ENCODE results near the gene KIF1A. TPM values are rescaled to one million over a fixed set of nuclear protein-coding genes. Genes with fewer than 3 reads are reported as not detected.

Gene KIF1A
- total and polyA plus RNA-seq, 2 donors (not counting 3 experiments of a cell fraction or from before 2014, with no cell fraction given), result 0.11 to 0.64 TPM

GRCh38 chr2:240852671-240853314 lies 32.8 kb upstream of the KIF1A start:
- TF ChIP-seq FOS (IDR thresholded peaks at IDR 0.05; ENCODE audit: borderline replicate concordance, insufficient read depth, low read length) (no peak), MAX (IDR thresholded peaks at IDR 0.05; ENCODE audit: insufficient read depth, insufficient read length) (no peak), EZH2 (IDR thresholded peaks at IDR 0.05; ENCODE audit: borderline replicate concordance, low read depth, low read length, severe bottlenecking) (no peak), MYC (IDR thresholded peaks at IDR 0.05; ENCODE audit: low read depth, low read length) (no peak), POLR2A (IDR thresholded peaks at IDR 0.05; ENCODE audit: low read depth, low read length) (no peak), CTCF (IDR thresholded peaks at IDR 0.05; ENCODE audit: extremely low read depth in 1 of 2, insufficient read depth in 1 of 2, low read depth in 1 of 2, low read length in 2 of 2) (no peak), JUN (IDR thresholded peaks at IDR 0.05; ENCODE audit: borderline replicate concordance, insufficient read depth, insufficient read length, low read depth) (no peak), POLR2AphosphoS5 (IDR thresholded peaks at IDR 0.05; ENCODE audit: insufficient read depth, low read depth, low read length) (no peak), GATA2 (IDR thresholded peaks at IDR 0.05; ENCODE audit: insufficient read depth, insufficient read length, low read depth, low read length) (no peak)
- BruUV-seq (replicated peaks), result no TSS peak
- no peaks in the 10 kb centered on the region for H3K9me3 ChIP-seq (replicated peaks; ENCODE audit: control insufficient read depth, insufficient read depth, low read length)

More at GRCh38 chr2:240852671-240853314, 32.8 kb upstream of the KIF1A start:
- ChIA-PET CTCF (no interaction called here), POLR2A (no interaction called here)
- no peak for DNase-seq (ENCODE audit: low read depth, low spot score)
- no peak overlapping the region for H3K9ac ChIP-seq (replicated peaks; ENCODE audit: extremely low read depth, insufficient read depth, low read length)
- H3K9me1 ChIP-seq (replicated peaks; ENCODE audit: control insufficient read depth, extremely low read depth, insufficient read depth, low read length), result no peaks in the 10 kb centered on the region
- H2AFZ ChIP-seq (ENCODE audit: low read depth, low read length), result no peak overlapping the region
- H3K27ac ChIP-seq (ENCODE audit: insufficient read depth, low read depth, low read length), result no peak overlapping the region
- no peaks in the 10 kb centered on the region for H3K27me3 ChIP-seq (ENCODE audit: control insufficient read depth in 2 of 2, insufficient read depth in 2 of 2, low read length in 2 of 2)
- dilution Hi-C loops (cut with MboI; ENCODE audit: extremely low pct_ligation_motif_present, low sequenced_read_pairs) (no loop called here), intact Hi-C loops (cut with micrococcal nuclease) (loop anchor here (10.0 kb wide), 2 partner anchors 292 to 462 kb away; partner anchors contain the start of genes HDLBP, PASK and SEPTIN2)
- H3K79me2 ChIP-seq (ENCODE audit: control insufficient read depth, insufficient read depth, low read length), result no peaks in the 10 kb centered on the region
- no peaks in the 10 kb centered on the region for H4K20me1 ChIP-seq (replicated peaks; ENCODE audit: control insufficient read depth, extremely low read depth, insufficient read depth, low read length)
- H3K36me3 ChIP-seq (ENCODE audit: control insufficient read depth in 2 of 2, extremely low read depth in 1 of 2, insufficient read depth in 2 of 2, low read length in 2 of 2), result no peaks in the 10 kb centered on the region
- no peak overlapping the region for H3K4me3 ChIP-seq (replicated peaks in 1 of 3; ENCODE audit: insufficient read depth in 1 of 3, low read depth in 1 of 3, low read length in 3 of 3)
- FAIRE-seq, result no peak
- H3K4me2 ChIP-seq (ENCODE audit: insufficient read depth, low read length), result no peak overlapping the region
- H3K4me1 ChIP-seq (ENCODE audit: control insufficient read depth, extremely low read depth, insufficient read depth, low read length), result no peaks in the 10 kb centered on the region

Data from endothelial cell of umbilical vein (primary cell).